ENCODE data around the gene ANO9.

DNA sequence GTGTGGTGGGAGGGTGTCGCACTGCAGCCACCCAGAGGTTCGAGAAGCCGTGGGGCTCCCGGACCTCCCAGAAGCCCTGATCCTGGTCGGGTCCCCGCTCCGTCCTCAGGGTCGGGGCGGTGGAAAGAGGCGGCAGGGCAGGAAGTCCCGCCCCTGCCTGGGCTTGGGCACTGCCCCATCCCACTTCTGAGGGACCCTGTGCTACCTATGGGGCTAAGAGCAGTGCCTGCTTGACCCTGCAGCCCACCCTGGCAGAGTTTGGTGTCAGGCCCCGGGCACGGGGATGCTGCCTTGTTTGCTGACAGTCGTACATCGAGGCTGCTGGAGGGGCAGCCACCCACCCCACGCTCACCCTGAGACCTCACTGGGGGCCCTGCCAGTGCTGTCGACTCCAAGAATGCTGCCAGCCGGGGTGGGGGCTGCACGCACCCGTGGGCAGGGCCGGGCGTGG, 45.8 kb upstream of the ANO9 start:
- TF ChIP-seq POLR2A (IDR thresholded peaks at IDR 0.05) (no peak), CTCF (IDR thresholded peaks at IDR 0.05 in 8 of 11, conservative IDR thresholded peaks at IDR 0.05 in 3 of 11) (no peak)

Measured in spleen (tissue), 7 donors.